HG03432 (cell line): ENCODE measurements around the gene CHP2.
"Not testable (repeated sequence)": the region's sequence is repeated elsewhere in the genome, so short reads cannot be mapped to it uniquely, and the experiment has no call there.

Source experiments
- ATAC-seq: cut with Tn5 transposase; IDR thresholded peaks from one replicate; pipeline ENCODE4 v1.9.1; 2021; ENCODE audit warnings: mild to moderate bottlenecking, moderate library complexity; ENCODE audit not compliant: unreplicated experiment

The CHP2 gene

GRCh38 chr16:23742766-23743165 lies 12.1 kb upstream of the CHP2 start:
- no peak for ATAC-seq

- no peak for ATAC-seq
Observed at GRCh38 chr16:23745263-23745662, 9.6 kb upstream of the CHP2 start.

GRCh38 chr16:23748630-23749029 lies 6.2 kb upstream of the CHP2 start:
- no peak for ATAC-seq

GRCh38 chr16:23751053-23751452 lies 3.8 kb upstream of the CHP2 start:
- not testable (repeated sequence) for ATAC-seq

GRCh38 chr16:23753908-23754593 lies 775 bp upstream of the CHP2 start:
- ATAC-seq, result no peak

GRCh38 chr16:23755484-23755809 lies 621 bp downstream of the CHP2 start:
- ATAC-seq, result no peak

GRCh38 chr16:23757116-23757515 lies 2.3 kb downstream of the CHP2 start:
- ATAC-seq, result no peak

- no peak for ATAC-seq
Observed at GRCh38 chr16:23757937-23758619, 3.3 kb downstream of the CHP2 start.

GRCh38 chr16:23765933-23766332 lies 11.1 kb downstream of the CHP2 start:
- ATAC-seq, result no peak

GRCh38 chr16:23768581-23768980 lies 13.8 kb downstream of the CHP2 start:
- ATAC-seq, result no peak

GRCh38 chr16:23771027-23771426 lies 16.2 kb downstream of the CHP2 start:
- no peak for ATAC-seq

- no peak for ATAC-seq
Observed at GRCh38 chr16:23771642-23772041, 16.8 kb downstream of the CHP2 start.

- ATAC-seq, result no peak
Observed at GRCh38 chr16:23773339-23773738, 18.5 kb downstream of the CHP2 start.

- no peak for ATAC-seq
Observed at GRCh38 chr16:23781176-23781575, 26.4 kb downstream of the CHP2 start.

GRCh38 chr16:23784811-23785447 lies 30.1 kb downstream of the CHP2 start:
- ATAC-seq, result no peak

GRCh38 chr16:23785842-23786241 lies 31.0 kb downstream of the CHP2 start:
- no peak for ATAC-seq

- no peak for ATAC-seq
Observed at GRCh38 chr16:23786964-23787561, 32.2 kb downstream of the CHP2 start.

GRCh38 chr16:23788685-23789084 lies 33.9 kb downstream of the CHP2 start:
- no peak for ATAC-seq

- no peak for ATAC-seq
Observed at GRCh38 chr16:23795378-23795777, 40.6 kb downstream of the CHP2 start.

GRCh38 chr16:23796941-23797340 lies 42.1 kb downstream of the CHP2 start:
- no peak for ATAC-seq

- no peak for ATAC-seq
Observed at GRCh38 chr16:23801378-23801777, 46.6 kb downstream of the CHP2 start.

- ATAC-seq, result no peak
Observed at GRCh38 chr16:23802776-23803175, 48.0 kb downstream of the CHP2 start.
